Femur (tissue), 1 donor: ENCODE measurements around the gene SEC24B.
"Not testable (repeated sequence)": the region's sequence is repeated elsewhere in the genome, so short reads cannot be mapped to it uniquely, and the experiment has no call there.

ENCODE experiments used
- DNase-seq: peaks from one replicate; pipeline ENCODE4 v3.0.0-alpha.2; 2017

Gene SEC24B

GRCh38 chr4:109511414-109511813 lies 77.8 kb downstream of the SEC24B start:
- no peak for DNase-seq

- DNase-seq, result not testable (repeated sequence)
Observed at GRCh38 chr4:109513368-109513767, 79.8 kb downstream of the SEC24B start.

- no peak for DNase-seq
Observed at GRCh38 chr4:109532182-109532581, 98.6 kb downstream of the SEC24B start.

- DNase-seq, result no peak
Observed at GRCh38 chr4:109545401-109545800, 111.8 kb downstream of the SEC24B start.

- DNase-seq, result no peak
Observed at GRCh38 chr4:109547394-109547793, 113.8 kb downstream of the SEC24B start.

- peak; percentile 36 for DNase-seq
Observed at GRCh38 chr4:109548655-109549054, 115.0 kb downstream of the SEC24B start.

GRCh38 chr4:109552237-109552636 lies 118.6 kb downstream of the SEC24B start:
- DNase-seq, result no peak

GRCh38 chr4:109553130-109553529 lies 119.5 kb downstream of the SEC24B start:
- DNase-seq, result no peak

- no peak for DNase-seq
Observed at GRCh38 chr4:109554971-109555370, 121.4 kb downstream of the SEC24B start.

GRCh38 chr4:109557433-109557832 lies 123.8 kb downstream of the SEC24B start:
- DNase-seq, result no peak

GRCh38 chr4:109558095-109558494 lies 124.5 kb downstream of the SEC24B start:
- not testable (repeated sequence) for DNase-seq

GRCh38 chr4:109559625-109559982 lies 126.0 kb downstream of the SEC24B start:
- peak; percentile 50 for DNase-seq

- peak; percentile 91 for DNase-seq
Observed at GRCh38 chr4:109559983-109560686, 126.5 kb downstream of the SEC24B start, which contains the start of gene MCUB. TSS of gene MCUB (plus strand) at chr4:109560246. CDS start at chr4:109560338, 92 bp downstream.

GRCh38 chr4:109560687-109561461 lies 127.3 kb downstream of the SEC24B start:
- DNase-seq, result peak; percentile 50

GRCh38 chr4:109562457-109563239 lies 129.0 kb downstream of the SEC24B start:
- DNase-seq, result no peak

- DNase-seq, result no peak
Observed at GRCh38 chr4:109571494-109571893, 137.9 kb downstream of the SEC24B start.

- no peak for DNase-seq
Observed at GRCh38 chr4:109572154-109572553, 138.5 kb downstream of the SEC24B start.

GRCh38 chr4:109574443-109574850 lies 140.8 kb downstream of the SEC24B start:
- DNase-seq, result no peak

GRCh38 chr4:109574931-109575804 lies 141.6 kb downstream of the SEC24B start:
- no peak for DNase-seq

GRCh38 chr4:109576462-109576861 lies 142.8 kb downstream of the SEC24B start:
- DNase-seq, result no peak

GRCh38 chr4:109578846-109579245 lies 145.2 kb downstream of the SEC24B start:
- DNase-seq, result no peak

GRCh38 chr4:109579997-109580396 lies 146.4 kb downstream of the SEC24B start:
- not testable (repeated sequence) for DNase-seq
